H1 (cell line): ENCODE measurements around the gene ARHGAP21. TPM values are rescaled to one million over a fixed set of nuclear protein-coding genes. Genes with fewer than 3 reads are reported as not detected.

Source experiments
- CTCF ChIA-PET: fragments of 300-600 bp; sonication (Branson Sonifier 250); formaldehyde crosslinking; loops from one replicate; lab custom pipeline; 2021; ENCODE audit not compliant: partially characterized antibody; lab: Charles Lee
- POLR2A ChIA-PET: fragments of 300-600 bp; sonication (Branson Sonifier 250); formaldehyde crosslinking; loops from one replicate; lab custom pipeline; 2021; ENCODE audit warnings: inconsistent platforms; ENCODE audit not compliant: partially characterized antibody; lab: Charles Lee
- DNase-seq, 2 experiments: peaks; one replicate each; pipeline versions ENCODE4 v3.0.0 to v3.0.0-alpha.2; 2010 to 2022; ENCODE audit warnings: low spot score in 2 of 2, low read depth in 1 of 2, mixed read lengths in 1 of 2
- FAIRE-seq: peaks from 2 replicates; lab custom pipeline; 2011; peaks lifted over from hg19 to GRCh38; lab: Jason Lieb, UNC
- H2AFZ ChIP-seq: 2 replicates; pipeline ENCODE4 v1.8.1; 2012; ENCODE audit warnings: low read length, inconsistent platforms
- H2AK5ac ChIP-seq: 2 replicates; pipeline ENCODE4 v1.6.1; 2013; ENCODE audit warnings: low read depth, low read length
- H2BK120ac ChIP-seq: replicated peaks from 2 replicates; pipeline ENCODE3; 2013; ENCODE audit warnings: low read depth, low read length, inconsistent platforms
- H2BK12ac ChIP-seq: 2 replicates; pipeline ENCODE4 v1.6.1; 2013; ENCODE audit warnings: low read depth, low read length
- H2BK15ac ChIP-seq: 2 replicates; pipeline ENCODE4 v1.6.1; 2013; ENCODE audit warnings: low read length
- H2BK20ac ChIP-seq: 2 replicates; pipeline ENCODE4 v1.6.1; 2013; ENCODE audit warnings: low read length
- H2BK5ac ChIP-seq: 2 replicates; pipeline ENCODE4 v1.6.1; 2013; ENCODE audit warnings: low read depth, low read length
- H3K14ac ChIP-seq: 2 replicates; pipeline ENCODE4 v1.6.1; 2013; ENCODE audit warnings: inconsistent platforms; ENCODE audit not compliant: insufficient read length
- H3K18ac ChIP-seq: 2 replicates; pipeline ENCODE4 v1.6.1; 2013; ENCODE audit warnings: low read length; ENCODE audit errors: extremely low read depth
- H3K23ac ChIP-seq: 2 replicates; pipeline ENCODE4 v1.6.1; 2013; ENCODE audit warnings: inconsistent platforms; ENCODE audit not compliant: insufficient read length
- H3K23me2 ChIP-seq: 2 replicates; pipeline ENCODE4 v1.6.1; 2013; ENCODE audit warnings: low read depth, low read length
- H3K27ac ChIP-seq: 2 replicates; pipeline ENCODE4 v1.6.1; 2011; ENCODE audit warnings: low read depth, low read length, inconsistent platforms
- H3K27me3 ChIP-seq, 4 experiments: replicated peaks in 1 of 4; 1 replicate in 1 of 4; 2 replicates in 3 of 4; pipeline versions ENCODE4 v1.6.1 to v1.8.1; 2011 to 2013; ENCODE audit warnings: low read length in 3 of 4, mild to moderate bottlenecking in 3 of 4, inconsistent platforms in 2 of 4, mixed read lengths in 2 of 4, moderate library complexity in 1 of 4; ENCODE audit not compliant: control insufficient read depth in 3 of 4, insufficient read depth in 3 of 4; ENCODE audit errors: extremely low read depth in 1 of 4
- H3K36me3 ChIP-seq, 4 experiments: 2 replicates each; pipeline versions ENCODE4 v1.6.1 to v1.8.1; 2011 to 2013; ENCODE audit warnings: mild to moderate bottlenecking in 4 of 4, low read length in 3 of 4, moderate library complexity in 2 of 4, control low read depth in 1 of 4, inconsistent platforms in 1 of 4; ENCODE audit not compliant: insufficient read depth in 4 of 4, control insufficient read depth in 2 of 4
- H3K4ac ChIP-seq: replicated peaks from 2 replicates; pipeline ENCODE3; 2013; ENCODE audit warnings: low read length, low read depth, mixed read lengths, inconsistent platforms; ENCODE audit not compliant: insufficient read length
- H3K4me1 ChIP-seq, 4 experiments: replicated peaks in 1 of 4; 1 replicate in 1 of 4; 2 replicates in 3 of 4; pipeline versions ENCODE4 v1.6.1 to v1.8.1; 2011 to 2013; ENCODE audit warnings: low read length in 3 of 4, inconsistent platforms in 2 of 4, mixed read lengths in 1 of 4; ENCODE audit not compliant: insufficient read depth in 4 of 4, control insufficient read depth in 3 of 4
- H3K4me2 ChIP-seq, 2 experiments: 2 replicates each; pipeline versions ENCODE4 v1.6.1 to v1.8.1; 2011 to 2013; ENCODE audit warnings: low read depth in 2 of 2, low read length in 2 of 2, control low read depth in 1 of 2, inconsistent platforms in 1 of 2, mild to moderate bottlenecking in 1 of 2; ENCODE audit not compliant: insufficient read depth in 1 of 2
- H3K4me3 ChIP-seq, 4 experiments: fragments of 200-600, 300-600 bp in 1 of 4; sonication (generic), shearing (Covaris generic), sonication (Bioruptor Twin) in 1 of 4; 2 replicates each; pipeline versions ENCODE4 v1.5.1 to v1.8.1; 2011 to 2016; ENCODE audit warnings: low read length in 4 of 4, low read depth in 3 of 4, control low read depth in 2 of 4, inconsistent platforms in 2 of 4, mild to moderate bottlenecking in 2 of 4, mixed read lengths in 1 of 4, moderate library complexity in 1 of 4; ENCODE audit not compliant: insufficient read depth in 2 of 4; ENCODE audit errors: extremely low read depth in 1 of 4
- H3K56ac ChIP-seq: replicated peaks from 2 replicates; pipeline ENCODE3; 2013; ENCODE audit warnings: low read depth, mild to moderate bottlenecking, mixed read lengths, low read length, inconsistent platforms; ENCODE audit not compliant: insufficient read length
- H3K79me1 ChIP-seq: 2 replicates; pipeline ENCODE4 v1.6.1; 2013; ENCODE audit warnings: low read depth, low read length, control low read depth
- H3K79me2 ChIP-seq, 2 experiments: 2 replicates each; pipeline versions ENCODE4 v1.6.1 to v1.8.1; 2012 to 2013; ENCODE audit warnings: low read length in 2 of 2, mild to moderate bottlenecking in 2 of 2, inconsistent platforms in 1 of 2; ENCODE audit not compliant: insufficient read depth in 2 of 2, control insufficient read depth in 1 of 2
- H3K9ac ChIP-seq, 4 experiments: replicated peaks in 1 of 4; 1 replicate in 1 of 4; 2 replicates in 3 of 4; pipeline versions ENCODE4 v1.6.1 to v1.8.1; 2011 to 2013; ENCODE audit warnings: low read depth in 3 of 4, low read length in 3 of 4, control low read depth in 2 of 4, mild to moderate bottlenecking in 2 of 4, moderate library complexity in 2 of 4, inconsistent platforms in 1 of 4; ENCODE audit errors: extremely low read depth in 1 of 4
- H3K9me3 ChIP-seq, 2 experiments: 2 replicates each; pipeline versions ENCODE4 v1.6.1 to v1.8.1; 2012 to 2013; ENCODE audit warnings: mild to moderate bottlenecking in 2 of 2, moderate library complexity in 2 of 2, control low read depth in 1 of 2, inconsistent platforms in 1 of 2, low read depth in 1 of 2, low read length in 1 of 2, mixed read lengths in 1 of 2; ENCODE audit not compliant: insufficient read depth in 2 of 2
- H4K20me1 ChIP-seq, 2 experiments: replicated peaks in 1 of 2; 2 replicates each; pipeline versions ENCODE3 to v1.8.1; 2011 to 2013; ENCODE audit warnings: inconsistent platforms in 2 of 2, low read length in 2 of 2, mild to moderate bottlenecking in 1 of 2; ENCODE audit not compliant: insufficient read depth in 2 of 2, control insufficient read depth in 1 of 2
- H4K5ac ChIP-seq: 2 replicates; pipeline ENCODE4 v1.6.1; 2013; ENCODE audit warnings: low read length, low read depth, mixed read lengths, inconsistent platforms; ENCODE audit not compliant: insufficient read length
- H4K8ac ChIP-seq: 2 replicates; pipeline ENCODE4 v1.8.0; 2013; ENCODE audit warnings: mild to moderate bottlenecking, moderate library complexity, low read length, inconsistent platforms; ENCODE audit not compliant: insufficient read depth; ENCODE audit errors: extremely low read depth
- H4K91ac ChIP-seq: replicated peaks from 2 replicates; pipeline ENCODE3; 2013; ENCODE audit warnings: low read length, mixed read lengths, inconsistent platforms; ENCODE audit not compliant: insufficient read length
- HDAC2 ChIP-seq, 2 experiments: fragments of 300-600 bp in 1 of 2; sonication (generic) in 1 of 2; IDR thresholded peaks; 2 replicates each; pipeline ENCODE4 v1.6.1; 2011 to 2012; ENCODE audit warnings: low read depth in 2 of 2, low read length in 2 of 2, mild to moderate bottlenecking in 2 of 2, moderate library complexity in 2 of 2, borderline replicate concordance in 1 of 2, inconsistent platforms in 1 of 2
- HDAC6 ChIP-seq: IDR thresholded peaks from one replicate; pipeline ENCODE4 v1.7.1; 2012; ENCODE audit warnings: low read depth, mild to moderate bottlenecking, inconsistent platforms, low read length, moderate library complexity
- POLR2A ChIP-seq, 2 experiments: IDR thresholded peaks; 1 replicate in 1 of 2; 2 replicates in 1 of 2; pipeline ENCODE4 v1.6.1; 2011; ENCODE audit warnings: low read depth in 2 of 2, low read length in 2 of 2, mild to moderate bottlenecking in 2 of 2; ENCODE audit errors: control extremely low read depth in 1 of 2
- POU5F1 ChIP-seq: IDR thresholded peaks from 2 replicates; pipeline ENCODE4 v1.6.1; 2011; ENCODE audit warnings: low read depth, mild to moderate bottlenecking, low read length, moderate library complexity
- SIRT6 ChIP-seq: IDR thresholded peaks from one replicate; pipeline ENCODE4 v1.7.1; 2012; ENCODE audit warnings: low read length, inconsistent platforms
- SUZ12 ChIP-seq: fragments of 200-600 bp; sonication (generic); IDR thresholded peaks from 2 replicates; pipeline ENCODE4 v1.6.1; 2012; ENCODE audit warnings: mild to moderate bottlenecking, inconsistent platforms, low read length, moderate library complexity, mixed read lengths
- TAF1 ChIP-seq: IDR thresholded peaks from 2 replicates; pipeline ENCODE4 v1.6.1; 2011; ENCODE audit warnings: mild to moderate bottlenecking, low read depth, low read length
- TEAD4 ChIP-seq: IDR thresholded peaks from 2 replicates; pipeline ENCODE4 v1.6.1; 2012; ENCODE audit warnings: low read depth, low read length, inconsistent platforms, mixed read lengths
- YY1 ChIP-seq: IDR thresholded peaks from 2 replicates; pipeline ENCODE4 v1.6.1; 2011; ENCODE audit warnings: low read depth, mild to moderate bottlenecking, low read length
- WGBS, 2 experiments: shearing (Covaris generic) in 1 of 2; methylation state at CpG; one replicate each; pipeline versions ENCODE4 v1.1.6 to v1.1.7; 2013 to 2015; ENCODE audit warnings: low lambda C conversion rate in 2 of 2, mixed read lengths in 2 of 2, inconsistent platforms in 1 of 2, low coverage in 1 of 2, missing lambda C conversion rate in 1 of 2; ENCODE audit not compliant: insufficient replicate concordance in 2 of 2, insufficient coverage in 1 of 2, insufficient read length in 1 of 2; ENCODE audit errors: extremely low coverage in 1 of 2, missing lambda C conversion rate in 1 of 2; 5-methylcytosine and 5-hydroxymethylcytosine counted together
- polyA plus RNA-seq, 7 experiments: library from polyadenylated mRNA; depleted of rRNA in 3 of 7; stranded (reverse) in 5 of 7; unstranded in 2 of 7; fragments of >200 nt in 5 of 7; fragments of 200-250 nt in 2 of 7; gene quantifications; 1 replicate in 5 of 7; 2 replicates in 1 of 7; 4 replicates in 1 of 7; pipeline versions ENCODE4 v1.2.1 to v1.2.3, GENCODE V29; 2011 to 2013; ENCODE audit warnings: missing spikeins in 2 of 7, mixed read lengths in 2 of 7
- total RNA-seq: library from RNA; stranded (reverse); fragmentation: NEBNext Ultra II Directional; extraction: Animal tissue kit (Norgen Biotek cat#: 25700); gene quantifications from 2 replicates; pipeline ENCODE4 v1.2.1, GENCODE V29; 2021
- TF ChIP-seq, protein P1 (sequence below): IDR thresholded peaks from 2 replicates; pipeline ENCODE4 v1.6.1; 2012; ENCODE audit warnings: inconsistent platforms

ARHGAP21 gene
- total and polyA plus RNA-seq, 2 of the 8 experiments (the other 6 are each of a cell fraction or from before 2014, with no cell fraction given), result 14.4 to 35.3 TPM

DNA sequence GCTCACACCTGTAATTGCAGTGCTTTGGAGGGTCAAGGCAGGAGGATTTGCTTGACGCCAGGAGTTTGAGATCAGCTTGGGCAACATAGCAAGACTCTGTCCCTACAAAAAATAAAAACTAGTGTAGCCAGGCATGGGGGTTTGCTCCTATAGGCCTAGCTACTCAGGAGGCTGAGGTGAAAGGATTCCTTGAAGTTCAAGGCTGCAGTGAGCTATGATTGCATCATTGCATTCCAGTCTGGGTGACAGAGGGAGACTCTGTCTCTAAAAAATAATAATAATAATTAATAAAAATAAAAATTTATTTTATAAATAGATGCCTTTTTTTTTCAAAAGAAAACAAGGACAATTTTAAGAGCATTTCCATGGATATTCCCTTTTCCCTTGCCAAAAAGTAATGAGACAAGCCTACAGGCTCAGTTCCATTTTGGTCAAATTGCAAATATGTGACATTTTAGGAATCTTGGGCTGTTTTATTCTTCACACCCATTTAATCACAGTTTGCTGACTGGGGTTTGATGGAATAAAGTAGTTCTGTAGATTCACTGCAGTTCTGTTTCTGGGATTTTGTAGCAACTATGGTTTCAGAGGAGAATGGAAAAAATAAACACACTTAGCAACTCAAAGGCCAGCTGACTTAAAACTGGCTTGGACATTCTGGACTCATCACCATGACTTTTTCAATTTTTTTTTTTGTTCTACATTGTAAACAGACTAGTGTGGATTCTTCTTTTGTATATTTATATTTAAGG, 48.4 kb upstream of the ARHGAP21 start:
- no peak overlapping the region for H4K5ac ChIP-seq
- H2BK120ac ChIP-seq, result no peak overlapping the region
- POLR2A ChIA-PET, result no interaction called here
- 89% methylated on average over 1 of the region's 1 CpG; no CpG with 5 or more reads in 1 of the 2 experiments for WGBS, 2 experiments
- no peak overlapping the region for H2BK12ac ChIP-seq
- DNase-seq, result no peak
- no peaks in the 10 kb centered on the region for H3K36me3 ChIP-seq
- H3K79me2 ChIP-seq, result no peaks in the 10 kb centered on the region
- H3K27ac ChIP-seq, result no peak overlapping the region
- CTCF ChIA-PET, result interaction anchor here (1.3 kb wide), 1 partner anchor 87 kb away, joined by 3 read pairs; no protein-coding TSS in a partner anchor
- H3K18ac ChIP-seq, result no peak overlapping the region
- no peak overlapping the region for H3K9ac ChIP-seq
- H3K23ac ChIP-seq, result no peak overlapping the region
- H3K27me3 ChIP-seq, result no peaks in the 10 kb centered on the region
- H2BK5ac ChIP-seq, result no peak overlapping the region
- H4K20me1 ChIP-seq, result no peaks in the 10 kb centered on the region
- no peak overlapping the region for H3K4ac ChIP-seq
- H3K79me1 ChIP-seq, result no peaks in the 10 kb centered on the region
- H3K56ac ChIP-seq, result no peak overlapping the region
- FAIRE-seq, result no peak
- no peak overlapping the region for H2BK20ac ChIP-seq
- H3K23me2 ChIP-seq, result no peaks in the 10 kb centered on the region
- TF ChIP-seq POLR2A (IDR thresholded peaks at IDR 0.05; ENCODE audit: control extremely low read depth in 1 of 2, low read depth in 2 of 2, low read length in 2 of 2) (no peak), TEAD4 (no peak), TAF1 (no peak), YY1 (no peak), SIRT6 (no peak), POU5F1 (no peak), HDAC6 (no peak), SUZ12 (no peak), HDAC2 (IDR thresholded peaks at IDR 0.05; ENCODE audit: borderline replicate concordance in 1 of 2, low read depth in 2 of 2, low read length in 2 of 2) (no peak)
- TF ChIP-seq, protein P1, sequence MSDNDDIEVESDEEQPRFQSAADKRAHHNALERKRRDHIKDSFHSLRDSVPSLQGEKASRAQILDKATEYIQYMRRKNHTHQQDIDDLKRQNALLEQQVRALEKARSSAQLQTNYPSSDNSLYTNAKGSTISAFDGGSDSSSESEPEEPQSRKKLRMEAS, result no peak
- TF ChIP-seq, all 59 proteins: peak for 0
- no peak overlapping the region for H3K4me2 ChIP-seq
- no peak overlapping the region for H2BK15ac ChIP-seq
- H2AK5ac ChIP-seq, result no peak overlapping the region
- no peak overlapping the region for H3K4me3 ChIP-seq
- no peak overlapping the region for H4K91ac ChIP-seq
- H3K9me3 ChIP-seq, result no peaks in the 10 kb centered on the region
- no peak overlapping the region for H3K14ac ChIP-seq
- H3K4me1 ChIP-seq, result no peaks in the 10 kb centered on the region
- H4K8ac ChIP-seq, result no peak overlapping the region
- H2AFZ ChIP-seq, result no peak overlapping the region
